Endothelial cell of umbilical vein (primary cell): Measurements from ENCODE around the gene CNDP1. TPM values are rescaled to one million over a fixed set of nuclear protein-coding genes. Genes with fewer than 3 reads are reported as not detected.

Experiments
- BruUV-seq: library from RNA; stranded (reverse); fragments of 400-500 nt; replicated peaks from 2 replicates; lab custom pipeline; 2021; lab: Mats Ljungman, UMichigan
- CTCF ChIA-PET: fragments of 300-600, 350-600 bp; sonication (Branson Sonifier 250); formaldehyde crosslinking; loops from one replicate; lab custom pipeline; 2021; ENCODE audit warnings: antibody characterized with exemption, inconsistent platforms; lab: Charles Lee
- POLR2A ChIA-PET: fragments of 300-600, 350-600 bp; sonication (Branson Sonifier 250); formaldehyde crosslinking; loops from one replicate; lab custom pipeline; 2021; ENCODE audit warnings: antibody characterized with exemption, inconsistent platforms; lab: Charles Lee
- DNase-seq: peaks from one replicate; pipeline ENCODE4 v3.0.0-alpha.2; 2011; ENCODE audit warnings: low read depth, low spot score
- FAIRE-seq: peaks from 2 replicates; lab custom pipeline; 2011; peaks lifted over from hg19 to GRCh38; lab: Jason Lieb, UNC
- H2AFZ ChIP-seq: 2 replicates; pipeline ENCODE4 v1.6.0; 2012; ENCODE audit warnings: low read depth, low read length, control low read depth, inconsistent platforms
- H3K27ac ChIP-seq: 2 replicates; pipeline ENCODE4 v1.5.1; 2011; ENCODE audit warnings: low read depth, mild to moderate bottlenecking, control low read depth, low read length, moderate library complexity; ENCODE audit not compliant: insufficient read depth
- H3K27me3 ChIP-seq, 2 experiments: 2 replicates each; pipeline versions ENCODE4 v1.6.0 to v1.6.1; 2011; ENCODE audit warnings: low read length in 2 of 2, mixed read lengths in 1 of 2; ENCODE audit not compliant: control insufficient read depth in 2 of 2, insufficient read depth in 2 of 2
- H3K36me3 ChIP-seq, 2 experiments: 2 replicates in 1 of 2; 3 replicates in 1 of 2; pipeline ENCODE4 v1.5.1; 2011; ENCODE audit warnings: low read length in 2 of 2, mild to moderate bottlenecking in 1 of 2, moderate library complexity in 1 of 2; ENCODE audit not compliant: control insufficient read depth in 2 of 2, insufficient read depth in 2 of 2; ENCODE audit errors: extremely low read depth in 1 of 2
- H3K4me1 ChIP-seq: 3 replicates; pipeline ENCODE4 v1.5.1; 2011; ENCODE audit warnings: mild to moderate bottlenecking, low read length; ENCODE audit not compliant: control insufficient read depth, insufficient read depth; ENCODE audit errors: extremely low read depth
- H3K4me2 ChIP-seq: 2 replicates; pipeline ENCODE4 v1.6.1; 2011; ENCODE audit warnings: low read length, control low read depth, mixed read lengths; ENCODE audit not compliant: insufficient read depth
- H3K4me3 ChIP-seq, 3 experiments: fragments of 200-600 bp in 1 of 3; sonication (generic), shearing (Covaris generic) in 1 of 3; replicated peaks in 1 of 3; 2 replicates each; pipeline ENCODE4 v1.5.1; 2011 to 2016; ENCODE audit warnings: control low read depth in 3 of 3, low read length in 3 of 3, mild to moderate bottlenecking in 2 of 3, inconsistent platforms in 1 of 3, low read depth in 1 of 3, moderate library complexity in 1 of 3; ENCODE audit not compliant: insufficient read depth in 1 of 3
- H3K79me2 ChIP-seq: 2 replicates; pipeline ENCODE4 v1.6.0; 2012; ENCODE audit warnings: low read length, inconsistent platforms; ENCODE audit not compliant: control insufficient read depth, insufficient read depth
- H3K9ac ChIP-seq: replicated peaks from 2 replicates; pipeline ENCODE3; 2011; ENCODE audit warnings: low read length, control low read depth; ENCODE audit not compliant: insufficient read depth; ENCODE audit errors: extremely low read depth
- H3K9me1 ChIP-seq: replicated peaks from 3 replicates; pipeline ENCODE4 v1.6.0; 2011; ENCODE audit warnings: mild to moderate bottlenecking, low read length; ENCODE audit not compliant: control insufficient read depth, insufficient read depth; ENCODE audit errors: extremely low read depth
- H3K9me3 ChIP-seq: replicated peaks from 2 replicates; pipeline ENCODE4 v1.5.1; 2012; ENCODE audit warnings: low read length, inconsistent platforms; ENCODE audit not compliant: control insufficient read depth, insufficient read depth
- H4K20me1 ChIP-seq: replicated peaks from 2 replicates; pipeline ENCODE3; 2011; ENCODE audit warnings: mild to moderate bottlenecking, low read length; ENCODE audit not compliant: control insufficient read depth, insufficient read depth; ENCODE audit errors: extremely low read depth
- EZH2 ChIP-seq: IDR thresholded peaks from 2 replicates; pipeline ENCODE4 v1.6.1; 2012; ENCODE audit warnings: borderline replicate concordance, low read depth, mild to moderate bottlenecking, moderate library complexity, low read length, inconsistent platforms; ENCODE audit not compliant: severe bottlenecking
- FOS ChIP-seq: IDR thresholded peaks from 2 replicates; pipeline ENCODE4 v1.6.1; 2011; ENCODE audit warnings: mild to moderate bottlenecking, low read length, moderate library complexity, borderline replicate concordance; ENCODE audit not compliant: insufficient read depth
- GATA2 ChIP-seq: IDR thresholded peaks from 2 replicates; pipeline ENCODE4 v1.7.0; 2011; ENCODE audit warnings: low read depth, mild to moderate bottlenecking, moderate library complexity, mixed read lengths, low read length; ENCODE audit not compliant: insufficient read length, insufficient read depth
- JUN ChIP-seq: IDR thresholded peaks from 2 replicates; pipeline ENCODE4 v1.6.1; 2011; ENCODE audit warnings: borderline replicate concordance, low read depth; ENCODE audit not compliant: insufficient read length, insufficient read depth
- MYC ChIP-seq: IDR thresholded peaks from one replicate; pipeline ENCODE4 v1.6.1; 2011; ENCODE audit warnings: mild to moderate bottlenecking, low read depth, low read length
- POLR2A ChIP-seq: IDR thresholded peaks from 2 replicates; pipeline ENCODE4 v1.6.1; 2012; ENCODE audit warnings: low read depth, mild to moderate bottlenecking, control low read depth, low read length
- POLR2AphosphoS5 ChIP-seq: IDR thresholded peaks from 2 replicates; pipeline ENCODE4 v1.6.1; 2012; ENCODE audit warnings: low read depth, mild to moderate bottlenecking, control low read depth, low read length, moderate library complexity; ENCODE audit not compliant: insufficient read depth
- dilution Hi-C: fragments of 300-500 bp; cut with MboI; formaldehyde crosslinking; loops from one replicate; pipeline ENCODE4 v1.15.0; 2019; ENCODE audit warnings: low sequenced_read_pairs; ENCODE audit not compliant: extremely low pct_ligation_motif_present
- intact Hi-C: fragments of 100-400 bp; cut with micrococcal nuclease; formaldehyde crosslinking; loops from one replicate; pipeline ENCODE4 v1.10.0; 2022
- polyA plus RNA-seq, 4 experiments: library from polyadenylated mRNA; depleted of rRNA in 3 of 4; stranded (reverse) in 3 of 4; unstranded in 1 of 4; fragments of >200 nt; gene quantifications; 2 replicates each; pipeline versions ENCODE4 v1.2.1 to v1.2.3, GENCODE V29; 2011 to 2012; ENCODE audit warnings: missing spikeins in 1 of 4
- total RNA-seq: library from RNA; stranded (reverse); gene quantifications from 2 replicates; pipeline ENCODE4 v1.2.3, GENCODE V29; 2021
- TF ChIP-seq, protein P1 (sequence below), 2 donors: IDR thresholded peaks; 1 replicate in 1 of 2; 2 replicates in 1 of 2; pipeline ENCODE4 v1.5.1; 2011; ENCODE audit warnings: low read length in 2 of 2, mild to moderate bottlenecking in 2 of 2, moderate library complexity in 2 of 2, control low read depth in 1 of 2, inconsistent platforms in 1 of 2, low read depth in 1 of 2; ENCODE audit not compliant: insufficient read depth in 1 of 2; ENCODE audit errors: extremely low read depth in 1 of 2
- TF ChIP-seq, protein P2 (sequence below): IDR thresholded peaks from 2 replicates; pipeline ENCODE4 v1.6.1; 2011; ENCODE audit not compliant: insufficient read depth, insufficient read length

The CNDP1 gene
- total and polyA plus RNA-seq, 2 donors (not counting 3 experiments of a cell fraction or from before 2014, with no cell fraction given), result not detected

DNA sequence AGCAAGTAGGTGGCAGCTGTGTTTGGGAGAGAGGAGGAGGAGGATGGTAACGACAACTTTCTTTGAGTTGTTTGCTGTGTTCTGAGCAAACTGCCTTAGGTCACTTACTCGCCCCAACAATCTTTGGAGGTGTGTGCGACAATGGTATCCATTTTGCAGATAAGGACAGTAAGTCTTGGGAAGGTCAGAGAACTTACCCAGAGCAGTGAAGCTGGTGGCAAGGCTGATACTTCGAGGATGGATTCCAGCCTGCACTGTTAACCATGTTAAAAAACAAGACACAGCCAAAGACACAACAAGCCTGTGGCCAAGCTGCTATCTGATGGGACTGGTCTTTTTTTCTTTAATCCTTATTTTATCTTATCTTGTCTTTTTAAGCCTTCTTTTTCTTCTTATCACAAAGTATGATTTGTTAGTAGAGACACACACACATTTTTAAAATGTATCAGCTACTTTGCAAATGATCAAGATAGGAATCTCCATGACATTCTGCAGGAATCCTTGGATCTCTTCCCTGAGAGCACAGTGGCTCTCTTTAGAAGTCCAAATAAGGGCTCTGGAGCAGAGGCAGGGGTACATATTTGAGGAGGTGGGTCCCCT lies 27.9 kb downstream of the CNDP1 start:
- no peak for TF ChIP-seq FOS
- TF ChIP-seq, protein P1, sequence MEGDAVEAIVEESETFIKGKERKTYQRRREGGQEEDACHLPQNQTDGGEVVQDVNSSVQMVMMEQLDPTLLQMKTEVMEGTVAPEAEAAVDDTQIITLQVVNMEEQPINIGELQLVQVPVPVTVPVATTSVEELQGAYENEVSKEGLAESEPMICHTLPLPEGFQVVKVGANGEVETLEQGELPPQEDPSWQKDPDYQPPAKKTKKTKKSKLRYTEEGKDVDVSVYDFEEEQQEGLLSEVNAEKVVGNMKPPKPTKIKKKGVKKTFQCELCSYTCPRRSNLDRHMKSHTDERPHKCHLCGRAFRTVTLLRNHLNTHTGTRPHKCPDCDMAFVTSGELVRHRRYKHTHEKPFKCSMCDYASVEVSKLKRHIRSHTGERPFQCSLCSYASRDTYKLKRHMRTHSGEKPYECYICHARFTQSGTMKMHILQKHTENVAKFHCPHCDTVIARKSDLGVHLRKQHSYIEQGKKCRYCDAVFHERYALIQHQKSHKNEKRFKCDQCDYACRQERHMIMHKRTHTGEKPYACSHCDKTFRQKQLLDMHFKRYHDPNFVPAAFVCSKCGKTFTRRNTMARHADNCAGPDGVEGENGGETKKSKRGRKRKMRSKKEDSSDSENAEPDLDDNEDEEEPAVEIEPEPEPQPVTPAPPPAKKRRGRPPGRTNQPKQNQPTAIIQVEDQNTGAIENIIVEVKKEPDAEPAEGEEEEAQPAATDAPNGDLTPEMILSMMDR (IDR thresholded peaks at IDR 0.05; ENCODE audit: extremely low read depth in 1 of 2, insufficient read depth in 1 of 2, low read depth in 1 of 2, low read length in 2 of 2), result no peak
- TF ChIP-seq, protein P2, sequence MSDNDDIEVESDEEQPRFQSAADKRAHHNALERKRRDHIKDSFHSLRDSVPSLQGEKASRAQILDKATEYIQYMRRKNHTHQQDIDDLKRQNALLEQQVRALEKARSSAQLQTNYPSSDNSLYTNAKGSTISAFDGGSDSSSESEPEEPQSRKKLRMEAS, result no peak
- no peak for TF ChIP-seq POLR2A
- no peak for TF ChIP-seq POLR2AphosphoS5
- no peak for TF ChIP-seq JUN
- no peak for TF ChIP-seq GATA2
- TF ChIP-seq MYC, result no peak
- no peak for TF ChIP-seq EZH2
- no peaks in the 10 kb centered on the region for H3K36me3 ChIP-seq
- intact Hi-C loops (no loop called here), dilution Hi-C loops (no loop called here)
- H3K79me2 ChIP-seq, result no peaks in the 10 kb centered on the region
- POLR2A ChIA-PET, result no interaction called here
- H3K9me1 ChIP-seq, result no peaks in the 10 kb centered on the region
- CTCF ChIA-PET, result interaction anchor here (2.6 kb wide), 1 partner anchor 10 kb away, joined by 9 read pairs; no protein-coding TSS in a partner anchor
- DNase-seq, result no peak
- no peak overlapping the region for H2AFZ ChIP-seq
- no peak for FAIRE-seq
- no peaks in the 10 kb centered on the region for H3K9me3 ChIP-seq
- no peaks in the 10 kb centered on the region for H4K20me1 ChIP-seq
- H3K4me1 ChIP-seq, result no peaks in the 10 kb centered on the region
- BruUV-seq, result no TSS peak
- H3K9ac ChIP-seq, result no peak overlapping the region
- H3K4me2 ChIP-seq, result no peak overlapping the region
- H3K27me3 ChIP-seq, result no peaks in the 10 kb centered on the region
- H3K4me3 ChIP-seq, result no peak overlapping the region
- H3K27ac ChIP-seq, result no peak overlapping the region
